PFSK-1 (cell line): ENCODE results near the gene PDE6H.
A peak's percentile ranks its signal among the peaks of the same experiment; 100 is the strongest.

ENCODE experiments used
- FOXP2 ChIP-seq: optimal IDR thresholded peaks from 2 replicates; pipeline ENCODE3; 2011; ENCODE audit warnings: borderline replicate concordance, control low read depth, inconsistent platforms; ENCODE audit not compliant: insufficient read depth; ENCODE audit errors: extremely low read length, extremely low read depth
- POLR2AphosphoS5 ChIP-seq: IDR thresholded peaks from 2 replicates; pipeline ENCODE4 v1.6.1; 2012; ENCODE audit warnings: low read depth, mild to moderate bottlenecking, control low read depth, low read length, moderate library complexity
- REST ChIP-seq, 2 experiments: IDR thresholded peaks; 2 replicates each; pipeline versions ENCODE4 v1.6.1 to v1.8.0; 2011 to 2012; ENCODE audit warnings: low read depth in 2 of 2, low read length in 2 of 2, control low read depth in 1 of 2, inconsistent platforms in 1 of 2, mild to moderate bottlenecking in 1 of 2, moderate library complexity in 1 of 2; ENCODE audit not compliant: insufficient read depth in 1 of 2
- SIN3A ChIP-seq: IDR thresholded peaks from 2 replicates; pipeline ENCODE4 v1.6.1; 2012; ENCODE audit warnings: mild to moderate bottlenecking, low read length, moderate library complexity, borderline replicate concordance; ENCODE audit not compliant: insufficient read depth
- TAF1 ChIP-seq: IDR thresholded peaks from 2 replicates; pipeline ENCODE4 v1.6.1; 2012; ENCODE audit warnings: low read length, control low read depth, borderline replicate concordance; ENCODE audit not compliant: insufficient read depth

Gene PDE6H

GRCh38 chr12:14950421-14950820, 22.4 kb upstream of the PDE6H start:
- no peak for TF ChIP-seq SIN3A
- no peak for TF ChIP-seq POLR2AphosphoS5
- TF ChIP-seq TAF1: no peak
- TF ChIP-seq FOXP2: no peak
- TF ChIP-seq REST (IDR thresholded peaks at IDR 0.05; ENCODE audit: insufficient read depth in 1 of 2, low read depth in 2 of 2, low read length in 2 of 2): peak in 1 of 2 experiments; percentile 76; a peak in 2 of 4 replicates

GRCh38 chr12:14950982-14951746, 21.7 kb upstream of the PDE6H start:
- TF ChIP-seq REST (IDR thresholded peaks at IDR 0.05; ENCODE audit: insufficient read depth in 1 of 2, low read depth in 2 of 2, low read length in 2 of 2): no peak
- TF ChIP-seq TAF1: no peak
- no peak for TF ChIP-seq SIN3A
- TF ChIP-seq FOXP2: no peak
- no peak for TF ChIP-seq POLR2AphosphoS5

- TF ChIP-seq FOXP2 (no peak), TAF1 (no peak), POLR2AphosphoS5 (no peak), REST (IDR thresholded peaks at IDR 0.05; ENCODE audit: insufficient read depth in 1 of 2, low read depth in 2 of 2, low read length in 2 of 2) (no peak), SIN3A (no peak)
Measured at GRCh38 chr12:14951851-14952250, 21.0 kb upstream of the PDE6H start.

- TF ChIP-seq SIN3A (peak; percentile 84; the same call in 1 of the 2 replicates), FOXP2 (peak; percentile 20), POLR2AphosphoS5 (peak; percentile 29; the same call in 1 of the 2 replicates), REST (IDR thresholded peaks at IDR 0.05; ENCODE audit: insufficient read depth in 1 of 2, low read depth in 2 of 2, low read length in 2 of 2) (no peak)
Measured at GRCh38 chr12:14952299-14952921, 20.4 kb upstream of the PDE6H start.

GRCh38 chr12:14953752-14954151, 19.1 kb upstream of the PDE6H start:
- TF ChIP-seq REST (IDR thresholded peaks at IDR 0.05; ENCODE audit: insufficient read depth in 1 of 2, low read depth in 2 of 2, low read length in 2 of 2) (no peak), SIN3A (no peak), FOXP2 (no peak), TAF1 (no peak), POLR2AphosphoS5 (no peak)
